Activated naive CD4-positive, alpha-beta T cell treated with anti-CD3 and anti-CD28 coated beads, Interleukin-2, amount 50 U/mL, for 24 hours (primary cell): ENCODE measurements around the gene DPM3.
"Not testable (repeated sequence)": the region's sequence is repeated elsewhere in the genome, so short reads cannot be mapped to it uniquely, and the experiment has no call there.

Experiments used
- H3K27ac Mint-ChIP-seq: one replicate; pipeline ENCODE4 v1.8.0; 2021; ENCODE audit warnings: mild to moderate bottlenecking, mixed read lengths
- H3K27me3 Mint-ChIP-seq: one replicate; pipeline ENCODE4 v1.8.0; 2021; ENCODE audit warnings: mixed read lengths
- H3K36me3 Mint-ChIP-seq: one replicate; pipeline ENCODE4 v1.8.0; 2021; ENCODE audit warnings: mixed read lengths
- H3K4me1 Mint-ChIP-seq: one replicate; pipeline ENCODE4 v1.8.0; 2021; ENCODE audit warnings: mixed read lengths
- H3K4me3 Mint-ChIP-seq: one replicate; pipeline ENCODE4 v1.8.0; 2021; ENCODE audit warnings: mild to moderate bottlenecking, mixed read lengths
- H3K9me3 Mint-ChIP-seq: one replicate; pipeline ENCODE4 v1.8.0; 2021; ENCODE audit warnings: mixed read lengths

The DPM3 gene

GRCh38 chr1:155169541-155169940 is 29.2 kb upstream of the DPM3 start:
- peak overlapping the region; percentile 8 for H3K27ac Mint-ChIP-seq
- peaks cover 33% of the 10 kb centered on the region for H3K4me1 Mint-ChIP-seq
- H3K4me3 Mint-ChIP-seq: peak overlapping the region; percentile 0
- no peaks in the 10 kb centered on the region for H3K27me3 Mint-ChIP-seq
- H3K9me3 Mint-ChIP-seq: no peaks in the 10 kb centered on the region
- H3K36me3 Mint-ChIP-seq: peaks cover 8% of the 10 kb centered on the region

- H3K4me3 Mint-ChIP-seq: no peak overlapping the region
- no peaks in the 10 kb centered on the region for H3K9me3 Mint-ChIP-seq
- H3K27me3 Mint-ChIP-seq: no peaks in the 10 kb centered on the region
- peaks cover 8% of the 10 kb centered on the region for H3K36me3 Mint-ChIP-seq
- peaks cover 27% of the 10 kb centered on the region for H3K4me1 Mint-ChIP-seq
- H3K27ac Mint-ChIP-seq: no peak overlapping the region
Measured at GRCh38 chr1:155168456-155169210, 28.3 kb upstream of the DPM3 start.

GRCh38 chr1:155168105-155168445 is 27.7 kb upstream of the DPM3 start:
- H3K4me3 Mint-ChIP-seq, H3K27ac Mint-ChIP-seq, H3K9me3 Mint-ChIP-seq, H3K36me3 Mint-ChIP-seq, H3K27me3 Mint-ChIP-seq: not testable (repeated sequence)
- peaks cover 21% of the 10 kb centered on the region for H3K4me1 Mint-ChIP-seq

DNA sequence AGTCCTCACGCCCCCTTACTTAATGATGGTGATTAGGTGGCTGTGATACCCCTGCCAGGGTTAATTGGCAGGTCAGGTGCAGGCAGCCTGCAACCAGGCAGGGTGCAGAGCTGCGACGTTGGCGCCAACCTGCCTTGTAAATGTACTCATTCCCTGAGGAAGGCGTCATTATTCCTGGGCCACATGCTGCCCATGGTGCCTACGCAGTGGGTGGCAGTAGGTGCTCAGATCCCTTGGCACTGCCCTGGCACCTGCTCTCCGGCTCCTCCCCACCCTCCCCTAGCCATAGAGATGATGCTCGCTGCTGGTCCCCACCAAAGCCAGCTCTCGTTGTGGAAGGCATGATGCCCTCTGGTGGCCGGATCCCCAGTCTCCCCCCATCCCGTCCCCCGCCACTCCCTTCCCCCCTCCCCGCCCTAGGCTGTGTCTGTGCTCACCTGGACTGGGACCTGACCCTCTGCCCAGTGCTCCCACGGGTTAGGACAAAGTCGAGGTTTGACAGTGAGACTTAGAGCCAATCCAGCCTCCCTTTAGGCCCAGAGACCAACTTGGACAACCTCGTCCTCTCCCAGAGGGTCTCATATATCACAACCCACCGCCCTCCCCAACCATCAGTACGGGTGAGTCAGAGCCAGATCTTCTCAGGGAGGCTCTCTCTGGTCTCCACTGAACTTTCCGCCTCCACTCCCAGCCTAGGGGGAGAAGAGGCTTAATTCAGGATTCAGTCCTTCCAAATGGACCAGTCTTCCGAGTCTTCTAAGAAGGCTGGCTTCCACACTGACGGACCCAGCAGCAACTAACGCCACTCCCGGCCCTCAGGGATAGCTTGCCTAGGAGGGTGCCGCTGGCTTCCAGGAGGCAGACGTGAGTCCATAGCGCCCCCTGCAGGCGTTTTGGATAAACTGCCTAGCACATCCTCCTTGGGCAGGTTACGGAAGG is 27.1 kb upstream of the DPM3 start:
- Mint-ChIP-seq H3K27ac (no peak overlapping the region), H3K4me1 (peaks cover 20% of the 10 kb centered on the region), H3K9me3 (no peaks in the 10 kb centered on the region), H3K4me3 (peak overlapping the region; percentile 12), H3K27me3 (no peaks in the 10 kb centered on the region), H3K36me3 (peaks cover 8% of the 10 kb centered on the region)

GRCh38 chr1:155166471-155167165 is 26.3 kb upstream of the DPM3 start:
- Mint-ChIP-seq H3K36me3 (peaks cover 6% of the 10 kb centered on the region), H3K4me3 (no peak overlapping the region), H3K27ac (peak overlapping the region; percentile 55)

GRCh38 chr1:155166051-155166470 is 25.7 kb upstream of the DPM3 start:
- peaks cover 13% of the 10 kb centered on the region for H3K4me1 Mint-ChIP-seq
- H3K27ac Mint-ChIP-seq: no peak overlapping the region
- no peaks in the 10 kb centered on the region for H3K9me3 Mint-ChIP-seq
- H3K4me3 Mint-ChIP-seq: no peak overlapping the region
- H3K27me3 Mint-ChIP-seq: no peaks in the 10 kb centered on the region
- H3K36me3 Mint-ChIP-seq: peaks cover 6% of the 10 kb centered on the region

More at GRCh38 chr1:155166471-155167165, 26.3 kb upstream of the DPM3 start:
- H3K4me1 Mint-ChIP-seq: peaks cover 13% of the 10 kb centered on the region
- no peaks in the 10 kb centered on the region for H3K27me3 Mint-ChIP-seq
- no peaks in the 10 kb centered on the region for H3K9me3 Mint-ChIP-seq

- H3K36me3 Mint-ChIP-seq, H3K9me3 Mint-ChIP-seq, H3K27ac Mint-ChIP-seq, H3K4me3 Mint-ChIP-seq, H3K27me3 Mint-ChIP-seq: not testable (repeated sequence)
- H3K4me1 Mint-ChIP-seq: peaks cover 13% of the 10 kb centered on the region
Measured at GRCh38 chr1:155164625-155165024, 24.3 kb upstream of the DPM3 start.

GRCh38 chr1:155163785-155164184 is 23.5 kb upstream of the DPM3 start:
- H3K36me3 Mint-ChIP-seq, H3K9me3 Mint-ChIP-seq, H3K4me3 Mint-ChIP-seq, H3K27me3 Mint-ChIP-seq, H3K27ac Mint-ChIP-seq: not testable (repeated sequence)
- H3K4me1 Mint-ChIP-seq: peaks cover 13% of the 10 kb centered on the region

- H3K36me3 Mint-ChIP-seq, H3K4me3 Mint-ChIP-seq: not testable (repeated sequence)
Measured at GRCh38 chr1:155162631-155163030, 22.3 kb upstream of the DPM3 start.

GRCh38 chr1:155160128-155160527 is 19.8 kb upstream of the DPM3 start:
- no peaks in the 10 kb centered on the region for H3K36me3 Mint-ChIP-seq
- H3K4me3 Mint-ChIP-seq: no peak overlapping the region
- H3K27ac Mint-ChIP-seq: no peak overlapping the region
- H3K9me3 Mint-ChIP-seq: no peaks in the 10 kb centered on the region
- H3K4me1 Mint-ChIP-seq: no peaks in the 10 kb centered on the region
- no peaks in the 10 kb centered on the region for H3K27me3 Mint-ChIP-seq

More at GRCh38 chr1:155162631-155163030, 22.3 kb upstream of the DPM3 start:
- not testable (repeated sequence) for H3K27ac Mint-ChIP-seq, H3K9me3 Mint-ChIP-seq, H3K27me3 Mint-ChIP-seq, H3K4me1 Mint-ChIP-seq

- Mint-ChIP-seq H3K4me3 (no peak overlapping the region), H3K36me3 (no peaks in the 10 kb centered on the region), H3K4me1 (no peaks in the 10 kb centered on the region), H3K27ac (no peak overlapping the region), H3K27me3 (no peaks in the 10 kb centered on the region), H3K9me3 (no peaks in the 10 kb centered on the region)
Measured at GRCh38 chr1:155158991-155159390, 18.7 kb upstream of the DPM3 start.

DNA sequence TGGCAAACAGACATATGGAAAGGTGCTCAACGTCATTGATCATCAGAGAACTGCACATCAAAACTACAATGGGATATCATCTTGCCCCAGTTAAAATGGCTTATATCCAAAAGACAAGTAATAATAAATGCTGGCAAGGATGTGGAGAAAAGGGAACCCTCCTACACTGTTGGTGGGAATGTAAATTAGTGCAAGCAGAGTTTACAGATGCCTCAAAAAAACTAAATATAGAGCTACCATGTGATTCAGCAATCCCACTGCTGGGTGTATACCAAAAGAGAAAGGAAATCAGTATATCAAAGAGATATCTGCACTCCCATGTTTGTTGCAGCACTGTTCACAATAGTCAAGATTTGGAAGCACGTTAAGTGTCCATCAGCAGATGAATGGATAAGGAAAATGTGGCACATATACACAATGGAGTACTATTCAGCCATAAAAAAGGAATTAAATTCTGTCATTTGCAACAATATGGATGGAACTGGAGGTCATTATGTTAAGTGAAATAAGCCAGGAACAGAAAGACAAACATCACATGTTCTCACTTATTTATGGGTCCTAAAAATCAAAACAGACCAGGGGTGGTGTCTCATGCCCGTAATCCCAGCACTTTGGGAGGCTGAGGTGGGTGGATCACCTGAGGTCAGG is 15.8 kb upstream of the DPM3 start:
- not testable (repeated sequence) for H3K4me3 Mint-ChIP-seq, H3K27ac Mint-ChIP-seq, H3K4me1 Mint-ChIP-seq, H3K36me3 Mint-ChIP-seq, H3K9me3 Mint-ChIP-seq, H3K27me3 Mint-ChIP-seq

DNA sequence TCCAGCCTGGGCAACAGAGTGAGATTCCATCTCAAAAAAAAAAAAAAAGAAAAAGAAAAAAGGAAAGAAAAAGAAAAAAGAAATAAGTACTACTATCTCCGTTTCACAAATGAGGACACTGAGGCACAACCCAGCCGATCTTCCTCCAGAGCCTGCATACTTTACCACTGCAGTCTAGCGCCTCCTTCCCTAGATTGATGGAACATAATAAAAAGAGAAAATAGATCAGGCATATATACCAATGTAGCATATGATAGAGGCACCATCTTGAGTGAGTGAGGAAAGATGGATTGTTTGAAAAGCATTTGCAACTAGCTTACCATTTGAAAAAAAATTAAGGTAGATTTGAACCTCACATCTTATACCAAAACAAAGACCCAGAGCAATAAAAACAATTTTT is 5.2 kb upstream of the DPM3 start:
- H3K4me3 Mint-ChIP-seq: no peak overlapping the region
- no peaks in the 10 kb centered on the region for H3K9me3 Mint-ChIP-seq
- H3K27me3 Mint-ChIP-seq: peaks cover 1% of the 10 kb centered on the region
- no peak overlapping the region for H3K27ac Mint-ChIP-seq
- peaks cover 2% of the 10 kb centered on the region for H3K4me1 Mint-ChIP-seq
- H3K36me3 Mint-ChIP-seq: no peaks in the 10 kb centered on the region

DNA sequence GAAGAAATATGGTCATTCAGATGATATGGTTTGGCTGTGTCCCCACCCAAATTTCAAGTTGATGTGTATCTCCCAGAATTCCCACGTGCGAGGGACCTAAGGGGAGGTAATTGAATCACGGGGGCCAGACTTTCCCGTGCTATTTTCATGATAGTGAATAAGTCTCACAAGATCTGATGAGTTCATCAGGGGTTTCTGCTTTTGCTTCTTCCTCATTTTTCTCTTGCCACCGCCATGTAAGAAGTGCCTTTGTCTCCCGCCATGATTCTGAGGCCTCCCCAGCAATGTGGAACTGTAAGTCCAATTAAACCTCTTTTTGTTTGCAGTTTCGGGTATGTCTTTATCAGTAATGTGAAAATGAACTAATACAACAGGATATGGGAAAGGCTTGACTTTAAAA is 1.4 kb upstream of the DPM3 start:
- Mint-ChIP-seq H3K4me3 (no peak overlapping the region), H3K4me1 (peaks cover 28% of the 10 kb centered on the region), H3K27ac (no peak overlapping the region), H3K27me3 (peaks cover 1% of the 10 kb centered on the region), H3K9me3 (no peaks in the 10 kb centered on the region), H3K36me3 (peaks cover 2% of the 10 kb centered on the region)

DNA sequence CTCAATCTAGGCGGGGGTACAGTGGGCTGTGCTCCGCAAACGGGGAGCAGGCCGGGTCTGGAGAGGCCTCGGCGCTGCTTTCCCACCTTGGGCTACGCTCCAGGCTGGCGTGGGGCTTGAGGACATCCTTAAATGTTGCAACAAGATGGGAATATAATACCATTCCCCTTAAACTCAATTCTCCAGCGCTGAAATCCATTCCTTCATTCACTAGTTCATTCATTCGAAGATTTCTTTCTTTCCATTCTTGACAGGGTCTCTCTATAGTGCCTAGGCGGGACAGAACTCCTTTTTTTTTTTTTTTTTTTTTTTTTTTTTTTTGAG is 261 bp upstream of the DPM3 start:
- H3K27me3 Mint-ChIP-seq: peaks cover under 1% of the 10 kb centered on the region
- H3K36me3 Mint-ChIP-seq: peaks cover 2% of the 10 kb centered on the region
- peak overlapping the region; percentile 93 for H3K4me3 Mint-ChIP-seq
- H3K9me3 Mint-ChIP-seq: no peaks in the 10 kb centered on the region
- H3K27ac Mint-ChIP-seq: peak overlapping the region; percentile 93
- H3K4me1 Mint-ChIP-seq: peaks cover 33% of the 10 kb centered on the region
